Fibroblast of skin of scalp (primary cell): ENCODE measurements around the gene PRMT7.

ENCODE experiments used
- DNase-seq: peaks from one replicate; pipeline ENCODE4 v3.0.0-alpha.2; 2013

PRMT7 gene

DNA sequence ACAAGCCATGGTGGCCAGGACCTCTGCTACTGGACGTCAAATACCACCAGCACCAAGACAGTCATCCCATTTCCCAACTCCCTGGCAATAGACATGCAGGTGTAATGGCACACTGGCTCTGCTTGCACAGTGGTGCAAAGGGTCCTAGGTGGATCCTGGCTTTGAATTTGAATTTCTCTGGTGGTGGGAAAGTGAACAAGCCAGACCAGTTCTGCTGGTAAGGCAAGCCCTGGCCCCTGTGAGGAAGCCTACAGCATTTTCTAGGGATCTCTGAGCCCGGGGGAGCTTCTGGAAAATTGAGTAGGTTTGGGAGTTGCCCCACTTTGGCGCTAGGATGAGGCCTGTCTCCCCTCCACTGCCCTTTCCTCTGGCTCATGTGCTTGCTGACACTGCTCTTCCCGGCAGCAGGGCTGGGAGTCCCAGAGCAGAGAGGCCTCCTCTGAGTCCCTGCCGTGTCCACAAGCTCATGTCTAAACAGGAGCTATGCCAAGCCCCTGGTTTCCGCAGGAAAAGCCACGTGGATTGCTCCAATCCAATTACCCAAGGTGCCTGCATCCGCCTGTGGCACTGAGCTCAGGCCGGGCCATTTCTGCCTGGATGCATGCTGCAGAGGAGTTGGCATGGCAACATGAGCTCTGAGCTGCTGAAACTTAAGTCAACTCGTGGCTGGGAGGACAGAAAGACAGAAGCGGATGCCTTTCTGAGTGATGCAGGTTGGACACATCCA, 67.0 kb downstream of the PRMT7 start:
- no peak for DNase-seq

DNA sequence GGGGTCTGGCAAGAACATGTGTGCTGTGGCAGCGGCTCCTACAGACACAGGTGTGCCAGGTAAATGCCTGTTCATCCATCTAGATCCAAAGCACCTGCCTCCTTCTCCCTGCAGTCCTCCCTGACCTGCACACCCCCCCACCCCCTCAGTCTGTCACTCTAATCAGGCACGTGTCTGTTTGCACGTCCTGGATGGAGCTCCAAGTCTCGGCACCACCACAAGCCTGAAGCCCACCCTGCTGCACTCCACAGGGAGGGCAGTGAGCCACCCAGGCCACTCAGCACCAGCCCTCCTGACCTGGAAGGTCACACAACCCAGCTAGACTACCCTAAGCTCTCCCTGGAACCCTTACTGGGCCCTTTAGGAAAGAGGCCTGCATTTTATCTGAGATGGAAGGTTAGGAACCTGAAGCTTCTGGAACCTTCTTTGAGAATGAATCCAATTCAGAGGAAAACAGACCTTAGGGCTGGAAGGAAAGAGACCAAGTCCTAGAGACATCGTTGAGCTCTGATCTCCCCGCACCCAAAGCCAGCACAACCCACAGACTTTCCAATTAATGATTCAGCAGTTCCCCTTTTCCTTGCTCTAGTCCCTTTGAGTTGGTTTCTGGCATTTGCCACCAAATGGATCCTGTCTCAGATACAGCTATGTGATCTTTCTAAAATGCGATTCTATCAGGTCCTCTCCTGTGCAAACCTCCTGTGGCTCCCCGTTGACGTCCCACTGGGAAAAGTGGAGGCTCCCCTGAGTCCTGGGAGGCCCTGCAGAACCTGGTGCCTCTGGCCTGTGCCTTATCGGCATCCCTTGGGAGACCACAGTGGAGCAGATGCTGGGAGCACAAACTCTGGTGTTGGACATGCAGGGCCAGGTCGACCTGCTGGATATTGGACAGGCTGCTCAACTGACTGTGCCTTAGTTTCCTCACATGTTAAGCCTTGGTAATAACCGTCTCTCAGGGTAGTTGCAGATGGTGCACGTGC, 67.9 kb downstream of the PRMT7 start:
- no peak for DNase-seq

DNA sequence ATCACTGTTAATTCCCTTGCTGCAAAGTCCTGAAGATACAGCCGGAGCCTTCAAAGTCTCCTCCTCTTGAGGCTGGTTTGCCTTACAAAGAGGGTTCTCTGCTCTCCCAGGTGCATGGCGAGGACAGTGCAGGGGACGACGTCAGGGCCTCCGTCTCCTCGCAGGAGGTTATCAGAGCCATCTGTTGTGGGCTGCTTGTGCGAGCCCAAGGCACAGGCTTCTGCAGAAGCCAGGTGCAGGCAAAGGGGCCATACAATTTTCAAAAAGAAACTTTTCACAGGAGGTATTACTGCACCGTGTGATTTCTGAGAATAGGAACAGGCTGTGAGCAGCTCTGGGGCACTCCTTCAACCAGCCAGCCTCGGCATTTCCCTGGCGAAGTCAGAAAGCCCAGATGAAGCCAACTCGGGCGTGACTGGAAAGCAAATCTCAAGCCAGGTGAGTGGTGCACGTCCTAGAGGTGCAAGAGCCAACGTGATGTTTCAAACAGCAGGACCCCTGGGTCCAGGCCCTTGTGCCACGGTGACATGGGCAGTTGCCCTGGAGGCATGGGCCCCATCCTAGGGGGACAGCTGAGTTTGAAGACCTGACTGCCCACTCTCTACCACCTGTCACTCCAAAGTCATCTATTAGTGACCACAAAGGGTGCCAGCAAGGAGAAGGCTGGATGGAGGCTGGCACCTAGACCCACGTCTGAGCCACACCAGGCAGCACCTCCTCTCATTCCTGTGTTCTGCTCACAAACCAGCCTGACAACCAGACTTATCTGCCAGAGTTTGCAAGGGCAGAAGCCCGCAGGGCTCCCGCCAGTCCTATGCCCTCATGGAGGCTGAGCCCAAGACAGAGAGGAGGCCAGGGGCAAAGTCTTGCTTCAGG, 68.9 kb downstream of the PRMT7 start:
- no peak for DNase-seq

DNA sequence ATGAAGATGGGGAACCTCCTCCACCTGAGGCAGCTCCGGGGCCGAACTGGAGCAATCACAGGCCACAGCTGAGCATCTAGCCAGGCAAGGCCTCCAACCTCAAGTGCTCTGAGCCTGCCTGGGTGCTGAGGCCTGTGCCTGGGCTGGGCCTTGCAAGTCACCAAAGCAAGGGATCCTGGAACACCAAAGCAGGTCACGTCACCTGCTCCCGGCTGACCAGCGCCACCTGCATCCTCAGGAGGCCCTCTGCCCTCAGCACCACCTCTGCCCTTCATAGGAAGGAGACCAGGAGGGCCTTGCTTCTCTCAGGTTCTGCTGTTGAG, 69.5 kb downstream of the PRMT7 start:
- DNase-seq = no peak

- DNase-seq = no peak
Measured at GRCh38 chr16:68380676-68381362, 70.0 kb downstream of the PRMT7 start.

DNA sequence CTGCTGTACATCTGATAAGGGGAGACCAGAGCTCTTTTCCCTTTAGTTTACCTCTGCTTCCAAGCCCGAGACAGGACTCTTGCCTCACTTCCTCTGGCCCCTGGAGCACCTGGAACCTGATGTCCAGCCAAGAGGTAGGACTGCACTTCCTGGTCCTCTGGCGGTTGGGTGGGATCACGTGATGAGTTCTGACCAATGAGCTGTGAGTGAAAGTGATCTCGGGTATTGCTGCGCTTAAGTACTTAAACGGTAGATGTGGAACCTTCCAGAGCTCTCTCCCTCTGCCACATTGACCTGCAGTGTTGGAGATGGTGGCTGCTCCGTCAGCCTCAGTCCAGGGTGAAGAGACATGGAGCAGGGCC, 70.5 kb downstream of the PRMT7 start:
- DNase-seq = no peak

DNA sequence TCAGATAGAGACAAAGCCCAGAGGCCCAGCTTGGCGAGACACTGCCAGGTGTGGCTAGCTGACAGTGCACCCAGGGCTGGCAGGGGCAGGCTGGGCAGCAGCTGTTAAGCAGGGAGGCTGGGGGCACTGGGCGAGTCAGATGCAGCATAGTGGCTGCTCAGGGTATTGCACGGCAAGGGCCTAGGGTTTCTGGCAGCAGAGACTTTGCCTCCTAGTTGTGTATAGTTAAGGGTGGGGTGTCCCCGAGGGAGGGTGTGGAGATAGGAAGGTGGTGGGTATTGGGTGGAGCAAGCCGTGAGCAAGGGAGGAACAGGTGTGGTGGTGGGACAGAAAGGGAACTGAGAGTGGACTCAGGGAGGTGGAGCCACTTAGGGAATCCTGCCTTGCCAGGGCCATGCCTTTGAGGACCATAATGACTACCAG, 71.5 kb downstream of the PRMT7 start:
- DNase-seq = no peak

- DNase-seq = no peak
Measured at GRCh38 chr16:68383858-68384257, 73.0 kb downstream of the PRMT7 start.

- no peak for DNase-seq
Measured at GRCh38 chr16:68384288-68385161, 73.7 kb downstream of the PRMT7 start.

DNA sequence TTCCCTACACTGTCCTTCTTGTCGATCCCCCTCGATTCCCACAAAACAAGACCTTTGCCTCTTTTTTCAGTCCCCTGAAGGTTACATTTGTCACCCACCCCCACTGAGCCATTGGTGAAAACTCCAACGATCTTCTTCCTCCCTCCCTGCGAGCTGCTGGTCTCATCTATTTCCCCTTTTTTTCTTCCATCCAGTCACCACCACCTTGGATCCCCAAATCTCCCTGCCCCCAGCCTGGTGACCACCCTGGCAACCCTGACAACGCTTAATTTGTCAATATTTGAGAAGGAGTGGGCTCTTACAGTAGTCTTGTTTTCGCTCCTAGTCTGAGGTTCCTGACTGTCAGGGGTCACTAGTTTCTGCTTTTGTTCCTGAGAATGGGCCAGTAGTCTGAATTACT, 74.6 kb downstream of the PRMT7 start:
- DNase-seq = no peak

- no peak for DNase-seq
Measured at GRCh38 chr16:68386628-68387027, 75.8 kb downstream of the PRMT7 start.

DNA sequence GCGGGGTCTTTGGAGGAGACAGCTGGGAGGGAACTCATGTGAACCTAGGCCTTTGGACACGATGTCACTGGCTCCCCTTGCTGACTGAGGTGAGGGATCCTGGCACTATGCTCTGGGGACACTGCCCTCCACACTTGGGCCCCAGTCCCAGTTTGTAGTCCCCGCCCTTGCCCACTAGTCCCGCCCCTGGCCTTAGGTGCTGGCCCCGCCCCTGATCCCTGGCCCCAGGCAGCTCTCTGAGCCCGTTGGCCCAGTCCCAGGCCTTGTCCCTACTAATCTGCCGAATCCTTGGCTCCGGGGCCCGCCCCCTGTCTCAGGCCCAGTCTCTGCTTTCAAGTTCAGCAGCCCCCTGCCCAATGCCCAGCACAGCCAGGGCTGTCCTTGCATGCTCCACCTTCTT, 76.5 kb downstream of the PRMT7 start:
- no peak for DNase-seq

DNA sequence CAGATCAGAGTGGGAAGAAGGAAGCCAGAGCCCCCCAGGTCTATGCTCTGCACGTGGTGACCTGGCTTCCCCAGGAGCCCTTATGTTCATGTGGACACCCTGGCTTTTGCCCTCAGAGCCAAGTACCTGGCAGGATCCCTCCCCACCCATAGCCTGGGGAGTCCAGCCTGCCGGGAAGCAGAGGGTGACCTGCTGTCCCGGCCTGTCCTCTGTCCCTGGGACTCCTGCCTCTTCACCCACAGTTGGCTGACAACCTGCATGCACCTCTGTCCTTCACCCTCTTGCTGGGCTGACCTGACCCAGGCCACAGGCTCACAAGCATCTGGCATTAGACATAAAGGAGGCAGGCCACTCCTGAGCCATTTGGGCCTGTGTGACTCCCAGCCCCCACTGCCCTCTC, 77.3 kb downstream of the PRMT7 start:
- DNase-seq = no peak

DNA sequence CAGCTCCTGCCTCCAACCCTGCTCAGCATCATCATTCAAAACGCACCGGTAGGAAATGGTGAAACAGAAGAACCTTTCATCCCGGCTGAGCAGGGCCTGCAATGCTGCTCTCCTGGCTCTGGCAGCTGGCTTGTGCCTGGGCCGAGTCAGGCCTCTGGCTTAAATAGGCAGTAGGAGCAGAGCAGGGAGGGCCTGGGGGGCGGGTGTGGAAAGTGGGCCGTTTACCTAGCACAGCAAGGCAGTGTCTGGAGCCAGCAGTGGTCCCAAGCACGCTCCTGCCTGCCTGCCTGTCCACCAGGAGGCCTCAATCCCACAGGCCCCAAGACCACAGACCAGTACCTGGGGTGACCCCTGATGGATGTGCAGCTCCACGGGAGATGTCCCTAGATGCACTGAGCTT, 78.2 kb downstream of the PRMT7 start:
- DNase-seq = no peak

GRCh38 chr16:68389750-68390371, 79.0 kb downstream of the PRMT7 start:
- no peak for DNase-seq

DNA sequence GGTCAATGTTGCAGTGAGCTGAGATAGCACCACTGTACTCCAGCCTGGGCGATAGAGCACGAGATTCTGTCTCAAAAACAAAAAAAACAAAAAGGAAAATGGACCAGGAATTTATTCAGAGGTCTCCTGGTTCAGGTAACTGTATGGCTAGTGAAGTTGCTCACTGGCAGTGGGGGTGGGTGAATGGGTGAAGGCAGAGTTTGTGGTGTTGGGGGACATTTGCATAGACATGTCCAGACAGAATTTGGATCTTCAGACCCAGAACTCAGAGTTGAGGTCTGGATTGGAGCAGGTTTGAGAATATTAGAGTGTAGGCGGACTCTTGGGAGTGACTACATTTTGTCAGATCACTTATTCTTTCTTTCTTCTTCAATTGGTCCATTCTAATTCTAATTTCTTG, 82.5 kb downstream of the PRMT7 start:
- no peak for DNase-seq

GRCh38 chr16:68395167-68395786, 84.5 kb downstream of the PRMT7 start:
- no peak for DNase-seq

DNA sequence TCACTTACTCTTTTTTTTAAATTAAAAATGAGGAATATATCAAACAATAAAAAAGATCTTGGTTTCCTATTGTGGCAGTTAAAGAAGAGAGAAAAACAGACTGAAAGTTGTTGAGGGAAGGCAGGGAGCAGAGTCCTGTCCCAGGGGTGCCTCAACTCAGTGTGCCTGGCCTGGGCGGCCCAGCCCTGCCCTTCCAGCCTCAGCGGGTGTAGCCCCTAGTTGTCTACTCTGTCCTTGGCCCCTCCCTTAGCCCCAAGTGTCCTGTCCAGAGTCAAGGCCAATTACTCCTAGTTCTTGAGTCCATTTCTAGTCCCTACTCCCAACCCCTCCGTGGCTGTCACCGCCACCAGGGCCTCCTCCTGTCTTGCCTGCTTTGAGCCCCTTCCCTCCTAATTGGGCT, 85.0 kb downstream of the PRMT7 start:
- no peak for DNase-seq

DNA sequence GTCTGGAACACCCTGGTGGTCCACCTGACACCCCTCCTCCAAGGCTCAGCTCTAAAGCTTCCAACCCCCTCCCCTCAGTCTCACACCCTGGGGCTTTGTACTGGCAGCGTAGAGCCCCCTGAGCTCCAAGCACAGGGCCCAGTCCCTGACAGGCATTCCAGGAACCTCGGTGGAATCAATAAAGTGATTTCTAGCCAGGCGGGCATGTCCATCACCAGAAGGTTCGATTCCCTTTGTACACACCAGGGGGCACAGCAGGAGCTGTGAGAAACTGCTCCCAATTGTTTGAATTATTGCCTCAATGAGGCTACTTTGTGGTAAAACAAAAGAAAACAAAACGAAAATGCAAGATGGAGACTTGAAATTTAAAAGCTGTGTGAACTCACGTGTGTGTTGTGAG, 85.7 kb downstream of the PRMT7 start:
- DNase-seq = peak; percentile 62

GRCh38 chr16:68397710-68398201, 86.9 kb downstream of the PRMT7 start:
- no peak for DNase-seq
